ENCODE measurements around the gene PRR9. TPM values are rescaled to one million over a fixed set of nuclear protein-coding genes. Genes with fewer than 3 reads are reported as not detected.

Gene PRR9
- total RNA-seq, 1 donor = not detected

DNA sequence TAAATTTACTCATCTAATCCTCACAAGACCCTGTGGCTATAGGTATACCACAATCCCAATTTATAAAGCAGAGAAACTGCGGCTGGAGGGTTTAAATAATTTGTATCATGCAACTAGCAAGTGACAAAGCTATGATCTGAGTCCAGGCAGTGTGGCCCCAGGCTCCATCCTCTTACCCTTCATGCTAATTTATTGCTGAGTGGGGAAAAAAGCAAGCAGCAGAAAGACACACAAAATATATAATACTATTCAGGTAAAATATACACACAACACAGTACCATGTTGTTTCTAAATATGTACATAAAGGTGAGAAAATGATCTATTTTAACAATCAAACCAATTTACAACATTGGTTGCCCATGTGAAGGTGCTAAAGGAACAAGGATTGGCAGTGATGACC, 24.8 kb downstream of the PRR9 start:
- no peaks in the 10 kb centered on the region for H3K9me3 ChIP-seq (ENCODE audit: low read depth, low read length)
- no peak for DNase-seq (ENCODE audit: insufficient read length, low spot score, missing footprints)
- TF ChIP-seq CTCF (IDR thresholded peaks at IDR 0.05; ENCODE audit: extremely low read depth, low read depth, low read length) = no peak

DNA sequence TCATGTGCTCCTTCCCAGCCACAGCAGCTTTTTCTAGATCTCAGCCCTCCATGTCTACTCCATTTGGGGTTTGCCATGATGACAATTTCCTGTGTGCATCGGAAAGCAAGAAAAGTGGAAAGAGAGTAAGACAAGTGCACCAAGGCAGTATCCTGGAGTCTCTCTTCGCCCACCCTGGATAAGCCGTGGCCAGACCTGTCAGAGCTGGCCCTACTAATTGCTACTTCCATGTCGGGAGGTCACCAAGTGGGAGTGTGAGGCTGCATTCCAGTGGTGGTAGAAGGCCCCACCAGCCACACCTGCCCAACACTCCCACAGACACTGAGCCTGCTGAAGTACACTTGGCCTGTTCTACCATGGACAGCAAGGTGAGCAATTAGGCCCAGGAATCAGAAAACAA, 28.1 kb downstream of the PRR9 start:
- no peak overlapping the region for H2AFZ ChIP-seq (ENCODE audit: low read length)
- TF ChIP-seq CTCF (IDR thresholded peaks at IDR 0.05; ENCODE audit: extremely low read depth, low read depth, low read length) = no peak
- DNase-seq (ENCODE audit: insufficient read length, low spot score, missing footprints) = no peak
- H3K36me3 ChIP-seq (ENCODE audit: insufficient read depth, low read length) = no peaks in the 10 kb centered on the region
- no peaks in the 10 kb centered on the region for H3K27me3 ChIP-seq (ENCODE audit: insufficient read depth, low read length)
- H3K4me2 ChIP-seq (ENCODE audit: insufficient read depth, low read length) = no peak overlapping the region
- H3K9me3 ChIP-seq (ENCODE audit: low read depth, low read length) = no peaks in the 10 kb centered on the region
- no peaks in the 10 kb centered on the region for H3K79me2 ChIP-seq (ENCODE audit: insufficient read depth, low read length)
- H3K27ac ChIP-seq (ENCODE audit: low read depth, low read length) = no peak overlapping the region
- no peak overlapping the region for H3K4me3 ChIP-seq (ENCODE audit: insufficient read depth, low read length)
- no peaks in the 10 kb centered on the region for H4K20me1 ChIP-seq (ENCODE audit: insufficient read depth, low read length)
- H3K4me1 ChIP-seq (ENCODE audit: insufficient read depth, low read length) = no peaks in the 10 kb centered on the region

More for the DNA sequence above, 24.8 kb downstream of the PRR9 start:
- no peak overlapping the region for H3K4me2 ChIP-seq (ENCODE audit: insufficient read depth, low read length)
- H3K79me2 ChIP-seq (ENCODE audit: insufficient read depth, low read length) = no peaks in the 10 kb centered on the region
- H4K20me1 ChIP-seq (ENCODE audit: insufficient read depth, low read length) = no peaks in the 10 kb centered on the region
- H3K27me3 ChIP-seq (ENCODE audit: insufficient read depth, low read length) = no peaks in the 10 kb centered on the region
- H3K36me3 ChIP-seq (ENCODE audit: insufficient read depth, low read length) = no peaks in the 10 kb centered on the region
- no peak overlapping the region for H2AFZ ChIP-seq (ENCODE audit: low read length)
- no peak overlapping the region for H3K27ac ChIP-seq (ENCODE audit: low read depth, low read length)
- no peaks in the 10 kb centered on the region for H3K4me1 ChIP-seq (ENCODE audit: insufficient read depth, low read length)
- no peak overlapping the region for H3K4me3 ChIP-seq (ENCODE audit: insufficient read depth, low read length)

GRCh38 chr1:153246018-153246417, 28.6 kb downstream of the PRR9 start:
- Histone ChIP-seq H3K4me3 (ENCODE audit: insufficient read depth, low read length) (no peak overlapping the region), H3K27me3 (ENCODE audit: insufficient read depth, low read length) (no peaks in the 10 kb centered on the region), H3K27ac (ENCODE audit: low read depth, low read length) (no peak overlapping the region), H3K36me3 (ENCODE audit: insufficient read depth, low read length) (no peaks in the 10 kb centered on the region), H4K20me1 (ENCODE audit: insufficient read depth, low read length) (no peaks in the 10 kb centered on the region), H3K4me1 (ENCODE audit: insufficient read depth, low read length) (no peaks in the 10 kb centered on the region), H2AFZ (ENCODE audit: low read length) (no peak overlapping the region), H3K4me2 (ENCODE audit: insufficient read depth, low read length) (no peak overlapping the region), H3K9me3 (ENCODE audit: low read depth, low read length) (no peaks in the 10 kb centered on the region), H3K79me2 (ENCODE audit: insufficient read depth, low read length) (no peaks in the 10 kb centered on the region)
- no peak for DNase-seq (ENCODE audit: insufficient read length, low spot score, missing footprints)
- no peak for TF ChIP-seq CTCF (IDR thresholded peaks at IDR 0.05; ENCODE audit: extremely low read depth, low read depth, low read length)

- no peak overlapping the region for H3K4me2 ChIP-seq (ENCODE audit: insufficient read depth, low read length)
- H3K27ac ChIP-seq (ENCODE audit: low read depth, low read length) = no peak overlapping the region
- H2AFZ ChIP-seq (ENCODE audit: low read length) = no peak overlapping the region
- no peaks in the 10 kb centered on the region for H3K27me3 ChIP-seq (ENCODE audit: insufficient read depth, low read length)
- TF ChIP-seq CTCF (IDR thresholded peaks at IDR 0.05; ENCODE audit: extremely low read depth, low read depth, low read length) = no peak
- no peaks in the 10 kb centered on the region for H3K79me2 ChIP-seq (ENCODE audit: insufficient read depth, low read length)
- H3K9me3 ChIP-seq (ENCODE audit: low read depth, low read length) = no peaks in the 10 kb centered on the region
- DNase-seq (ENCODE audit: insufficient read length, low spot score, missing footprints) = no peak
- H3K36me3 ChIP-seq (ENCODE audit: insufficient read depth, low read length) = no peaks in the 10 kb centered on the region
- no peaks in the 10 kb centered on the region for H4K20me1 ChIP-seq (ENCODE audit: insufficient read depth, low read length)
- H3K4me3 ChIP-seq (ENCODE audit: insufficient read depth, low read length) = no peak overlapping the region
- H3K4me1 ChIP-seq (ENCODE audit: insufficient read depth, low read length) = no peaks in the 10 kb centered on the region
Measured at GRCh38 chr1:153246825-153247224, 29.4 kb downstream of the PRR9 start.
